ENCODE data around the gene RNU11. TPM values are rescaled to one million over a fixed set of nuclear protein-coding genes. Genes with fewer than 3 reads are reported as not detected.
"Not testable (repeated sequence)": the region's sequence is repeated elsewhere in the genome, so short reads cannot be mapped to it uniquely, and the experiment has no call there.

The RNU11 gene
- total and polyA plus RNA-seq, 4 experiments from 2014 or later, result not detected

DNA sequence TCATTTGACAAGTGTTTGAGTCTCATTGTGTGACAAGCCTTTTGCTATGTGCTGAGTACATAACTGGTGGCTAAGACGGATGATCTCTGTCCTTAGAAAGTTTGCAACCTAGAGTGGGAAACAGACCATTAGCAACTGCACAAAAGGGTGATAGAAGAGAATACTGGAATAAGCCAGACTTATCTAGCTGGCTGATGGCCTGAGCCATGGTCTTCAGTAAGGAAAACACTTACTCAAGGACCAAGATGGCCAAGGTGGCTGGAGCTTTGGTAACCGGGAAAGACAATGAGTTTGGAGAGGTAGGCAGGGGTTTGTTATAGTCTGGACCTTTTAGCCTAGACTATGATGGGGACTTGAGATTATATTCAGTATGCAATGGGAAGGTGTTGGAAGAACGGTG is 3.9 kb upstream of the RNU11 start:
- Mint-ChIP-seq H3K27ac (peak overlapping the region; percentile 97 to 100 (median 98)), H3K4me1 (peaks cover 32 to 73% (median 53%) of the 10 kb centered on the region in 4 donors), H3K27me3 (no peaks in the 10 kb centered on the region), H3K4me3 (peak overlapping the region in 7 of 8 donors; percentile 96 to 100 (median 99)), H3K36me3 (peaks cover 0 to 22% of the 10 kb centered on the region in 2 donors), H3K9me3 (peaks cover 0 to 4% (median 0%) of the 10 kb centered on the region in 8 donors)
- ChIA-PET CTCF (ENCODE audit: partially characterized antibody) (interaction anchor here (0.9 to 6.8 kb wide), 6 partner anchors 24 to 975 kb away, joined by 3 to 83 read pairs (median 10); partner anchors contain the start of genes GMEB1 and YTHDF2), POLR2A (ENCODE audit: partially characterized antibody) (interaction anchor here (0.7 to 10.1 kb wide), 13 partner anchors 16 to 537 kb away, joined by 3 to 233 read pairs (median 14); partner anchors contain the start of genes GMEB1, RCC1, SRSF4 and TRNAU1AP)
- Histone ChIP-seq H3K27me3 (ENCODE audit: insufficient read depth, low read length) (no peaks in the 10 kb centered on the region), H3K4me1 (ENCODE audit: insufficient read depth, low read length) (peaks cover 55% of the 10 kb centered on the region), H3K4me3 (ENCODE audit: low read length in 2 of 2) (peak overlapping the region in 1 of 2 donors; percentile 53), H3K9me3 (ENCODE audit: control insufficient read depth in 1 of 2, low read length in 2 of 2) (no peaks in the 10 kb centered on the region), H3K27ac (ENCODE audit: low read depth, low read length) (peak overlapping the region; percentile 74), H3K36me3 (ENCODE audit: insufficient read depth, low read length) (no peaks in the 10 kb centered on the region)
- intact Hi-C loops (cut with micrococcal nuclease), result no loop called here
- no peak for DNase-seq

DNA sequence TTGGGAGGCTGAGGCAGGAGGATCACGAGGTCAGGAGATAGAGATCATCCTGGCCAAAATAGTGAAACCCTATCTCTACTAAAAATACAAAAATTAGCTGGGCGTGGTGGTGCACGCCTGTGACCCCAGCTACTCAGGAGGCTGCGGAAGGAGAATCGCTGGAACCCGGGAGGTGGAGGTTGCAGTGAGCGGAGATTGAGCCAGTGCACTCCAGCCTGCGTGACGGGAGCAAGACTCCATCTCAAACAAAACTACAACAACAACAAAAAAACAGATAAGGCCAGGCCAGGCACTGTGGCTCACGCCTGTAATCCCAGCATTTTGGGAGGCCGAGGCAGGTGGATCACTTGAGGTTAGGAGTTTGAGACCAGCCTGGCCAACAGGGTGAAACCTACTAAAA is 3.0 kb upstream of the RNU11 start:
- H3K9me3 Mint-ChIP-seq; H3K27ac ChIP-seq (ENCODE audit: low read depth, low read length); H3K4me3 Mint-ChIP-seq; H3K27me3 ChIP-seq (ENCODE audit: insufficient read depth, low read length); H3K36me3 ChIP-seq (ENCODE audit: insufficient read depth, low read length); H3K9me3 ChIP-seq (ENCODE audit: control insufficient read depth in 1 of 2, low read length in 2 of 2); H3K4me3 ChIP-seq (ENCODE audit: low read length in 2 of 2); H3K27me3 Mint-ChIP-seq; DNase-seq: not testable (repeated sequence)
- Mint-ChIP-seq H3K4me1 (peaks cover 27 to 66% (median 46%) of the 10 kb centered on the region in 4 donors), H3K36me3 (peaks cover 0 to 18% of the 10 kb centered on the region in 2 donors), H3K27ac (peak overlapping the region in 2 of 7 donors; percentile 41 to 60)
- intact Hi-C loops (cut with micrococcal nuclease), result loop anchor here (5.0 kb wide), 1 partner anchor 398 kb away; no protein-coding TSS in a partner anchor
- H3K4me1 ChIP-seq (ENCODE audit: insufficient read depth, low read length), result peaks cover 47% of the 10 kb centered on the region
- ChIA-PET CTCF (ENCODE audit: partially characterized antibody) (interaction anchor here (1.1 to 6.8 kb wide), 2 partner anchors 90 to 232 kb away, joined by 3 to 83 read pairs; partner anchors contain the start of gene YTHDF2), POLR2A (ENCODE audit: partially characterized antibody) (interaction anchor here (0.5 to 10.1 kb wide), 6 partner anchors 24 to 138 kb away, joined by 3 to 233 read pairs (median 115); partner anchors contain the start of genes GMEB1, RCC1 and YTHDF2)

DNA sequence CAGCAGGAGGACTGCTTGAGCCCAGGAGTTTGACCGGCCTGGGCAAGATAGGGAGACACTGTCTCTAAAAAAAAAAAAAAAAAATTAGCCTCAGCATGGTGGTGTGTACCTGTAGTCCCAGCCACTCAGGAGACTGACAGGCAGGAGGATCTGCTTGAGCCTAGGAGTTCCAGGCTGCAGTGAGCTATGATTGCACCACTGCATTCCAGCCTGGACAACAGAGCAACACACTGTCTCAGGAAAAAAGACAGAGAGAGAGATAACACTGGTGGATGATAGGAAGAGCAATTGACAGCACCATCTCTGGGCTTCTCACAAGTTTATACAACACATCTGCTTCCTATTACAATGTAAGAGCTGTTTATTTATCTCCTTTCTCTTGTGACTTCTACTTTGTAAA is 2.4 kb upstream of the RNU11 start:
- H3K4me1 ChIP-seq (ENCODE audit: insufficient read depth, low read length), result peaks cover 42% of the 10 kb centered on the region
- peaks cover 0 to 4% (median 0%) of the 10 kb centered on the region in 8 donors for H3K9me3 Mint-ChIP-seq
- no peaks in the 10 kb centered on the region for H3K27me3 Mint-ChIP-seq
- H3K4me3 Mint-ChIP-seq, result peak overlapping the region in 1 of 8 donors; percentile 38
- peak overlapping the region in 3 of 7 donors; percentile 29 to 77 (median 64) for H3K27ac Mint-ChIP-seq
- peaks cover 0 to 18% of the 10 kb centered on the region in 2 donors for H3K36me3 Mint-ChIP-seq
- H3K9me3 ChIP-seq (ENCODE audit: control insufficient read depth in 1 of 2, low read length in 2 of 2), result no peaks in the 10 kb centered on the region
- peaks cover 25 to 60% (median 42%) of the 10 kb centered on the region in 4 donors for H3K4me1 Mint-ChIP-seq
- no peak overlapping the region for H3K4me3 ChIP-seq (ENCODE audit: low read length in 2 of 2)
- CTCF ChIA-PET (ENCODE audit: partially characterized antibody), result interaction anchor here (1.1 to 6.8 kb wide), 2 partner anchors 89 to 231 kb away, joined by 3 to 83 read pairs; partner anchors contain the start of gene YTHDF2
- DNase-seq, result no peak
- no peak overlapping the region for H3K27ac ChIP-seq (ENCODE audit: low read depth, low read length)
- POLR2A ChIA-PET (ENCODE audit: partially characterized antibody), result interaction anchor here (0.5 to 10.1 kb wide), 5 partner anchors 23 to 139 kb away, joined by 3 to 233 read pairs (median 48); partner anchors contain the start of genes GMEB1, RCC1 and YTHDF2
- no peaks in the 10 kb centered on the region for H3K36me3 ChIP-seq (ENCODE audit: insufficient read depth, low read length)
- no peaks in the 10 kb centered on the region for H3K27me3 ChIP-seq (ENCODE audit: insufficient read depth, low read length)
- intact Hi-C loops (cut with micrococcal nuclease), result loop anchor here (5.0 kb wide), 1 partner anchor 399 kb away; no protein-coding TSS in a partner anchor

DNA sequence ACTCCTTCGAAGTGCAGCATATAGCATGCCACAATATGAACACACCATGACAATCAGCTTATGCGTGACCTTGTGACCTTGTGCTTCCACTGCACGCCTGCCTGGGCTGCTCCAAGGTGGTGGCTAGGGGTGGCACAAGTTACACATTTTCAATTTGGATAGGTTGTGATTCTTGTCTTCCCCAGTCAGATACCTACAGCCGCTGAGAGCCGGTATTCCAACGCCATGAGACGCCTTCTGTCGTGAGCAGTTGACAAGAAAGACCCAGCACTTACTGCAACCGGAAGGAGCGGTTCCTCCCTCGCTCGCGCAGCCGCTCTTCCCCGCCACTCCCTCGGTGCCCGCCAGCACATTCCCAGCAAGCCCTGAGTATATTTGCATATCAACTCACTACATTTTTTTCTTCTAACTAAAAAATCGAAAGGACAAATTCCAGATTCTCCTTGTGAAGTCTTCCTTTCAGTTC is 359 bp upstream of the RNU11 start:
- peaks cover 15 to 41% (median 29%) of the 10 kb centered on the region in 4 donors for H3K4me1 Mint-ChIP-seq
- no peaks in the 10 kb centered on the region for H3K27me3 Mint-ChIP-seq
- H3K4me3 ChIP-seq (ENCODE audit: low read length in 2 of 2), result peak overlapping the region; percentile 55 to 91
- intact Hi-C loops (cut with micrococcal nuclease), result loop anchor here (1.0 to 5.0 kb wide), 7 partner anchors 20 to 401 kb away; partner anchors contain the start of genes GMEB1 and YTHDF2
- peak; percentile 94 to 97 (median 96) for DNase-seq
- peak overlapping the region; percentile 84 to 94 (median 90) for H3K4me3 Mint-ChIP-seq
- H3K27me3 ChIP-seq (ENCODE audit: insufficient read depth, low read length), result no peaks in the 10 kb centered on the region
- peak overlapping the region; percentile 99 to 100 (median 99) for H3K27ac Mint-ChIP-seq
- ChIA-PET CTCF (ENCODE audit: partially characterized antibody) (interaction anchor here (0.7 to 1.9 kb wide), 4 partner anchors 20 to 532 kb away, joined by 3 to 11 read pairs (median 6); partner anchors contain the start of genes GMEB1 and YTHDF2), POLR2A (ENCODE audit: partially characterized antibody) (interaction anchor here (0.6 to 10.1 kb wide), 40 partner anchors 8 to 923 kb away, joined by 3 to 233 read pairs (median 5); partner anchors contain the start of genes ATP5IF1, EPB41, GMEB1 and MED18)
- peaks cover 0 to 4% (median 0%) of the 10 kb centered on the region in 8 donors for H3K9me3 Mint-ChIP-seq
- H3K4me1 ChIP-seq (ENCODE audit: insufficient read depth, low read length), result peaks cover 31% of the 10 kb centered on the region
- no peaks in the 10 kb centered on the region for H3K9me3 ChIP-seq (ENCODE audit: control insufficient read depth in 1 of 2, low read length in 2 of 2)
- H3K27ac ChIP-seq (ENCODE audit: low read depth, low read length), result peak overlapping the region; percentile 96
- H3K36me3 Mint-ChIP-seq, result peaks cover 0 to 9% of the 10 kb centered on the region in 2 donors
- no peaks in the 10 kb centered on the region for H3K36me3 ChIP-seq (ENCODE audit: insufficient read depth, low read length)

DNA sequence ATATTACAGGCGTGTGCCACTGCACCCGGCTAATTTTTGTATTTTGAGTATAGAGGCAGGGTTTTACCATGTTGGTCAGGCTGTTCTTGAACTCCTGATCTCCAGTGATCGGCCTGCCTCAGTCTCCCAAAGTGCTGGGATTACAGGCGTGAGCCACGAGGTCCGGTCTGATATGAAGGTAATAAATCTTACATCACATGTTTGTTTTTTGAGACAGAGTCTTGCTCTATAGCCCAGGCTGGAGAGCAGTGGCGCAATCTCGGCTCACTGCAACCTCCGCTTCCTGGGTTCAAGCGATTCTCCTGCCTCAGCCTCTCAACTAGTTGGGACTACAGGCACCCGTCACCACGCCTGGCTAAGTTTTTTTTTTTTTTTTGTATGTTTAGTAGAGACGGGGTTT is 4.7 kb downstream of the RNU11 start:
- intact Hi-C loops (cut with micrococcal nuclease); DNase-seq: not testable (repeated sequence)

DNA sequence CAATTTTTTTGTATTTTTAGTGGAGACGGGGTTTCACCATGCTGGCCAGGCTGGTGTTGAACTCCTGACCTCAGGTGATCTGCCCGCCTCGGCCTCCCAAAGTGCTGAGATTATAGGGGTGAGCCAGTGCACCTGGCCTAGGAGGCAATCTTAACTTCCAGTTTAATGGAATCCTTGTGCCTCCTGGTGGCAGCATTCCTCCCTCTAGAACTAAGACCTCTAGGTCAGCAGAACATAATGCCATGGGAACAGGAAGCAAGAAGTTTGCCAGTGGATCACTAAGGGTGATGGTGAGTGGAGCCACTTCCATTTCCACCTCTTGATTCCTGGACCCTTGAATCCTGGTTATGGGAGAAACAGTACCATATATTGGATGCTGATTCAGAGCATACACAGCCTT is 5.5 kb downstream of the RNU11 start:
- H3K9me3 ChIP-seq (ENCODE audit: control insufficient read depth in 1 of 2, low read length in 2 of 2); H3K4me3 Mint-ChIP-seq; H3K36me3 ChIP-seq (ENCODE audit: insufficient read depth, low read length); H3K4me1 ChIP-seq (ENCODE audit: insufficient read depth, low read length); H3K4me3 ChIP-seq (ENCODE audit: low read length in 2 of 2); H3K36me3 Mint-ChIP-seq; H3K27me3 Mint-ChIP-seq; DNase-seq; H3K27ac ChIP-seq (ENCODE audit: low read depth, low read length); H3K4me1 Mint-ChIP-seq; H3K27ac Mint-ChIP-seq; intact Hi-C loops (cut with micrococcal nuclease); H3K27me3 ChIP-seq (ENCODE audit: insufficient read depth, low read length); H3K9me3 Mint-ChIP-seq; POLR2A ChIA-PET (ENCODE audit: partially characterized antibody): not testable (repeated sequence)
- CTCF ChIA-PET (ENCODE audit: partially characterized antibody), result interaction anchor here (0.8 kb wide), 1 partner anchor 15 kb away, joined by 3 read pairs; the partner anchor contains the start of gene GMEB1

More for the DNA sequence above, 4.7 kb downstream of the RNU11 start:
- H3K36me3 ChIP-seq (ENCODE audit: insufficient read depth, low read length); H3K27me3 Mint-ChIP-seq; H3K4me1 ChIP-seq (ENCODE audit: insufficient read depth, low read length); H3K36me3 Mint-ChIP-seq; H3K27ac ChIP-seq (ENCODE audit: low read depth, low read length); H3K27me3 ChIP-seq (ENCODE audit: insufficient read depth, low read length); CTCF ChIA-PET (ENCODE audit: partially characterized antibody); H3K4me3 Mint-ChIP-seq; H3K27ac Mint-ChIP-seq; H3K9me3 ChIP-seq (ENCODE audit: control insufficient read depth in 1 of 2, low read length in 2 of 2); H3K9me3 Mint-ChIP-seq; H3K4me3 ChIP-seq (ENCODE audit: low read length in 2 of 2): not testable (repeated sequence)
- H3K4me1 Mint-ChIP-seq, result peaks cover under 1 to 13% (median 6%) of the 10 kb centered on the region in 4 donors
- POLR2A ChIA-PET (ENCODE audit: partially characterized antibody), result interaction anchor here (0.9 kb wide), 1 partner anchor 10 kb away, joined by 3 read pairs; the partner anchor contains the start of gene TAF12

All from CD4-positive, alpha-beta memory T cell (primary cell).